ENCODE measurements around the gene RECK.

Gene RECK

DNA sequence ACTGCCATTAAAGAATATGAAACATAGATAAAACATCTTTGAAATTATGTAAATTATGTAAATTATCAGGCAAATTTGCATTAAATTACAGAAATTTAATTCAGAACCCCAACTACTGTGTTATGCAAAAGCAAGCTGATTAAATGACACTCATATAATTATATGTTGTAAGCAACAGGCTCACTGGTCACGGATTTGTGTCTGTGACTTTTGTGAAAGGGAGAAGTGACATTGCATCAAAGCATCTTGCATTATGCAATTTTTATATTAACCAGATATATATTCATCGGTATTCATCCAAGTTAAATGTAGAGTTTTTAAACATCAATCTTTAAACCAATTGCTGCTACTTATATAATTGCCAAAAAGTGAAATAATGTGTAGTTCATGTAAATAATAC is 86.8 kb downstream of the RECK start:
- Histone ChIP-seq H3K27ac (peak overlapping the region; percentile 0), H3K36me3 (no peaks in the 10 kb centered on the region), H3K4me1 (ENCODE audit: control insufficient read depth in 1 of 2, insufficient read depth in 1 of 2, low read depth in 1 of 2, low read length in 1 of 2) (peaks cover 46 to 52% of the 10 kb centered on the region in 2 experiments), H3K27me3 (no peaks in the 10 kb centered on the region), H3K4me3 (ENCODE audit: low read depth in 1 of 2, low read length in 1 of 2) (no peak overlapping the region), H3K9me3 (no peaks in the 10 kb centered on the region)
- TF ChIP-seq, protein P1, sequence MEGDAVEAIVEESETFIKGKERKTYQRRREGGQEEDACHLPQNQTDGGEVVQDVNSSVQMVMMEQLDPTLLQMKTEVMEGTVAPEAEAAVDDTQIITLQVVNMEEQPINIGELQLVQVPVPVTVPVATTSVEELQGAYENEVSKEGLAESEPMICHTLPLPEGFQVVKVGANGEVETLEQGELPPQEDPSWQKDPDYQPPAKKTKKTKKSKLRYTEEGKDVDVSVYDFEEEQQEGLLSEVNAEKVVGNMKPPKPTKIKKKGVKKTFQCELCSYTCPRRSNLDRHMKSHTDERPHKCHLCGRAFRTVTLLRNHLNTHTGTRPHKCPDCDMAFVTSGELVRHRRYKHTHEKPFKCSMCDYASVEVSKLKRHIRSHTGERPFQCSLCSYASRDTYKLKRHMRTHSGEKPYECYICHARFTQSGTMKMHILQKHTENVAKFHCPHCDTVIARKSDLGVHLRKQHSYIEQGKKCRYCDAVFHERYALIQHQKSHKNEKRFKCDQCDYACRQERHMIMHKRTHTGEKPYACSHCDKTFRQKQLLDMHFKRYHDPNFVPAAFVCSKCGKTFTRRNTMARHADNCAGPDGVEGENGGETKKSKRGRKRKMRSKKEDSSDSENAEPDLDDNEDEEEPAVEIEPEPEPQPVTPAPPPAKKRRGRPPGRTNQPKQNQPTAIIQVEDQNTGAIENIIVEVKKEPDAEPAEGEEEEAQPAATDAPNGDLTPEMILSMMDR (IDR thresholded peaks at IDR 0.05), result no peak

GRCh38 chr9:36125062-36125855 is 88.5 kb downstream of the RECK start:
- no peaks in the 10 kb centered on the region for H3K9me3 ChIP-seq
- peak overlapping the region; percentile 86 for H3K27ac ChIP-seq
- TF ChIP-seq, protein P1 (IDR thresholded peaks at IDR 0.05), result no peak
- H3K4me1 ChIP-seq (ENCODE audit: control insufficient read depth in 1 of 2, insufficient read depth in 1 of 2, low read depth in 1 of 2, low read length in 1 of 2), result peaks cover 63 to 68% of the 10 kb centered on the region in 2 experiments
- no peak overlapping the region for H3K4me3 ChIP-seq (ENCODE audit: low read depth in 1 of 2, low read length in 1 of 2)
- H3K27me3 ChIP-seq, result no peaks in the 10 kb centered on the region
- no peaks in the 10 kb centered on the region for H3K36me3 ChIP-seq

GRCh38 chr9:36126016-36126730 is 89.5 kb downstream of the RECK start:
- H3K36me3 ChIP-seq, result no peaks in the 10 kb centered on the region
- H3K4me3 ChIP-seq (ENCODE audit: low read depth in 1 of 2, low read length in 1 of 2), result no peak overlapping the region
- H3K27ac ChIP-seq, result peak overlapping the region; percentile 86
- H3K4me1 ChIP-seq (ENCODE audit: control insufficient read depth in 1 of 2, insufficient read depth in 1 of 2, low read depth in 1 of 2, low read length in 1 of 2), result peaks cover 63 to 68% of the 10 kb centered on the region in 2 experiments
- no peaks in the 10 kb centered on the region for H3K9me3 ChIP-seq
- H3K27me3 ChIP-seq, result no peaks in the 10 kb centered on the region
- TF ChIP-seq, protein P1 (IDR thresholded peaks at IDR 0.05), result no peak

DNA sequence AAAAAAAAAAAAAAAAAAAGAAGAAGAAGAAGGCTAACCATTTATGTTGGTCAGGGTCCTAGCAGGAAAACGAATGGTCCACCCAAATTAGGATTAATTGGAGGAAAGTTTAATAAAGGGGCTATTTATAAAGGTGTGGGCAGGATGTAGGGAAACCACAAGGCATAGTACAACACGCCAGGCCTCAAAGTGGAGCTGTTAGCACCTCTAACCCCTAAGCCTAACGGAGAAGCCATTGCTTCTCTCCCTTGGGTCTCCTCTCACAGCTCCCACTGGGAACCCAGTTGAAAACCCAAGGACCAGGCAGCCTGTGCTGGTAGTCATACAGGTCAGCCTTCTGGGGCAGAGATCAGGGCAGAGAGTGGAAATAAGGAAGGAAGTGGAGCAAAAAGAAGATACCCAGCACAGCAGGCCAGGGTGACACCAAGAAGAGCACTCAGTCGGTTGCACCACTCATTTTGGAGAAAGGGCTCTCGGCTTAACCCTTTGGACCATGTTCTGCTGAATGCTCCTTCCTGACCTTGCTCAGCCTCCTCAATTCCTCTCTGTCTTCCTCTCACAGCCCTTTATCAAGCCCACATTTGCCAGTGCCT is 91.0 kb downstream of the RECK start:
- H3K36me3 ChIP-seq, result no peaks in the 10 kb centered on the region
- peaks cover 60 to 66% of the 10 kb centered on the region in 2 experiments for H3K4me1 ChIP-seq (ENCODE audit: control insufficient read depth in 1 of 2, insufficient read depth in 1 of 2, low read depth in 1 of 2, low read length in 1 of 2)
- no peaks in the 10 kb centered on the region for H3K9me3 ChIP-seq
- no peaks in the 10 kb centered on the region for H3K27me3 ChIP-seq
- TF ChIP-seq, protein P1 (IDR thresholded peaks at IDR 0.05), result no peak
- peak overlapping the region; percentile 86 for H3K27ac ChIP-seq
- H3K4me3 ChIP-seq (ENCODE audit: low read depth in 1 of 2, low read length in 1 of 2), result peak overlapping the region; percentile 4 to 46

- H3K4me3 ChIP-seq (ENCODE audit: low read depth in 1 of 2, low read length in 1 of 2), result peak overlapping the region; percentile 4 to 46
- TF ChIP-seq, protein P1 (IDR thresholded peaks at IDR 0.05), result no peak
- H3K27ac ChIP-seq, result peak overlapping the region; percentile 86
- no peaks in the 10 kb centered on the region for H3K36me3 ChIP-seq
- H3K4me1 ChIP-seq (ENCODE audit: control insufficient read depth in 1 of 2, insufficient read depth in 1 of 2, low read depth in 1 of 2, low read length in 1 of 2), result peaks cover 54 to 60% of the 10 kb centered on the region in 2 experiments
- no peaks in the 10 kb centered on the region for H3K9me3 ChIP-seq
- H3K27me3 ChIP-seq, result no peaks in the 10 kb centered on the region
These were observed 91.6 kb downstream of the RECK start for GRCh38 chr9:36128349-36128748.

All from neutrophil (primary cell).